Epithelial cell of proximal tubule (primary cell): Measurements from ENCODE around the gene EGFR. TPM values are rescaled to one million over a fixed set of nuclear protein-coding genes. Genes with fewer than 3 reads are reported as not detected.

Source experiments
- DNase-seq: peaks from one replicate; pipeline ENCODE4 v3.0.0-alpha.2; 2011; ENCODE audit warnings: low read depth
- H3K4me3 ChIP-seq: 2 replicates; pipeline ENCODE4 v1.5.1; 2011; ENCODE audit warnings: low read depth, mild to moderate bottlenecking, low read length
- total RNA-seq: library from RNA; depleted of rRNA; stranded (reverse); fragments of >200 nt; gene quantifications from 2 replicates; pipeline ENCODE4 v1.2.3, GENCODE V29; 2015
- TF ChIP-seq, protein P1 (sequence below): conservative IDR thresholded peaks from 2 replicates; pipeline ENCODE4 v1.5.1; 2012; ENCODE audit warnings: low read depth, mild to moderate bottlenecking, low read length

EGFR gene
- total RNA-seq, 1 donor from 2014 or later = 48.1 TPM

DNA sequence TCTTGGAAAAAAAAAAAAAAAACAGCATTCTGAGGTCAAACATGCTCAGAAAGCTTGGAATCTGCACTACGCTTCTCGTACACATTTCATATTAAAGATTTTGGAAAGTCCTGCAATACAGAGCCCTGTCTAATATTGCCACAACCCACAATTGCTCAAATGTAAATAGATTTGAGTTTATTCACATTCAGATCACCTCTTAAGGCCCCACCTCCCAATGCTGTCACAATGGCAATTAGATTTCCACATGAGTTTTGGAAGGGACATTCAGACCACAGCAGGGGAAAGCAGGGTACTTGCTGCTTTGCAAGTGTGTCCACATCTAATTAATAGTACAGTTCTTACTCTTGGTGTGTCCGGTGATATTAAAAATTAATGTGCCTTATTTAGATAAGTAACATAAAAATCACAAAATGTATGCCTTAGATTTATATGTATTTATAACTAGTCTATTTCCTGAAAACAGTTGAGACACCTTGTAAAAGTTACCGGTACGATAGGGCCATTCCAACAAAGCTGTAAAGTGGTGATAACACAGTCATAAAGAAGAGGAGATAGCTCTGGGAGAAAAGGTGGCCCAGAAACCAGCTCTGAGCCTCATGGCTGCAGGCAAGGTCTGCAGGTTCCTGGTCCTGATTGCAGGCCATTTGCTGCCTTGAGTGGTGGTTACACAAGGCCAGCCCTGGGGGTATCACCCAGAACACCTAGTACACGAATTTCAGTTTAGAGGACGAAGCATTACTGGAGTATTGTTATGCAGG is 27.9 kb downstream of the EGFR start:
- TF ChIP-seq, protein P1, sequence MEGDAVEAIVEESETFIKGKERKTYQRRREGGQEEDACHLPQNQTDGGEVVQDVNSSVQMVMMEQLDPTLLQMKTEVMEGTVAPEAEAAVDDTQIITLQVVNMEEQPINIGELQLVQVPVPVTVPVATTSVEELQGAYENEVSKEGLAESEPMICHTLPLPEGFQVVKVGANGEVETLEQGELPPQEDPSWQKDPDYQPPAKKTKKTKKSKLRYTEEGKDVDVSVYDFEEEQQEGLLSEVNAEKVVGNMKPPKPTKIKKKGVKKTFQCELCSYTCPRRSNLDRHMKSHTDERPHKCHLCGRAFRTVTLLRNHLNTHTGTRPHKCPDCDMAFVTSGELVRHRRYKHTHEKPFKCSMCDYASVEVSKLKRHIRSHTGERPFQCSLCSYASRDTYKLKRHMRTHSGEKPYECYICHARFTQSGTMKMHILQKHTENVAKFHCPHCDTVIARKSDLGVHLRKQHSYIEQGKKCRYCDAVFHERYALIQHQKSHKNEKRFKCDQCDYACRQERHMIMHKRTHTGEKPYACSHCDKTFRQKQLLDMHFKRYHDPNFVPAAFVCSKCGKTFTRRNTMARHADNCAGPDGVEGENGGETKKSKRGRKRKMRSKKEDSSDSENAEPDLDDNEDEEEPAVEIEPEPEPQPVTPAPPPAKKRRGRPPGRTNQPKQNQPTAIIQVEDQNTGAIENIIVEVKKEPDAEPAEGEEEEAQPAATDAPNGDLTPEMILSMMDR = no peak
- no peak overlapping the region for H3K4me3 ChIP-seq
- DNase-seq = no peak

DNA sequence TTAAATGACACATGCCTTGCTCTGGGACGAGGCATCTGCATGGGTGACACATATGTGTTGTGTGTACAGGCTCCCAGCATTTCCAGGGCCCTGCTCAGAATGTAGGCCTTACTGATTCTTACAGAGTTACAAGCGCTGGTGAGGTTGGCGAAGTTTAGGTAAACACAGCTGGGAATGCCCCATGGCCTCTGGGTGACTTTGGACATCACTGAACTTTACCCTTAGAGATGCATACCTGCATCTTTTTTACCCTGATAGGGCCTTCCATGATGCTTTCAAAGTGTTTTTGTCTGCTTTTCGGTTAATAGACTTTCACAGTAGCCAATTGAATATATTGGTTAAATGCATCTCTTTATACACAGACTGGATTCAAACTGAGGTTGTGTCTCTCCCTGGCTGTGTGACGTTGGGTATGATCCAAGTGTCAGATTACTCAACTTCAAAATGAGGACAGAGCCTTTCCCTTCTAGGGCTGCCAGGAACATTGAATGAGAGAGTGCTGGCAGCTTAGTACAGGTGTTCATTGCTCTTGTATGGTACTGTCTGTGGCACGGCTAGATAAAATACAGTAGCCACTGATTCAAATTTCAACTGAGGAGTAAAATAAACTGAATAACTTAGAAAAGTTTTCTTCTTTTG is 29.5 kb downstream of the EGFR start:
- TF ChIP-seq, protein P1 = no peak
- DNase-seq = no peak

DNA sequence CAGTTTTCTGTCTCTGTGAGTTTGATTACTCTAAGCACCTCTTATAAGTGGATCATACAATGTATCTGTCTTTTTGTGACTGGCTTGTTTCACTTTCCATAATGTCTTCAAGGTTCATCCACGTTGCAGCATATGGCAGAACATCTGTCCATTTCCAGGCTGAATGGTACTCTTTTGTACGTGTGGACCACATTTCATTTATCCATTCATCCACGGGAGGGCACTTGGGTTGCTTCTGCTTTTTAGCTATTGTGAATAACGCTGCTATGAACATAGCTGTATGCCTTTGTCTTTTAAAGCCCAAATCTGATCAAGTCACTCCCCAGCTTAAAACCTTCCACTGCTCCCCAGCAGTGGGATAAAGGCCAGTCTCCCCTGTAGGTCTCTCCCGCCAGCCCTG is 31.5 kb downstream of the EGFR start:
- TF ChIP-seq, protein P1 = no peak
- no peak for DNase-seq
- no peak overlapping the region for H3K4me3 ChIP-seq

More for the DNA sequence above, 29.5 kb downstream of the EGFR start:
- no peak overlapping the region for H3K4me3 ChIP-seq

DNA sequence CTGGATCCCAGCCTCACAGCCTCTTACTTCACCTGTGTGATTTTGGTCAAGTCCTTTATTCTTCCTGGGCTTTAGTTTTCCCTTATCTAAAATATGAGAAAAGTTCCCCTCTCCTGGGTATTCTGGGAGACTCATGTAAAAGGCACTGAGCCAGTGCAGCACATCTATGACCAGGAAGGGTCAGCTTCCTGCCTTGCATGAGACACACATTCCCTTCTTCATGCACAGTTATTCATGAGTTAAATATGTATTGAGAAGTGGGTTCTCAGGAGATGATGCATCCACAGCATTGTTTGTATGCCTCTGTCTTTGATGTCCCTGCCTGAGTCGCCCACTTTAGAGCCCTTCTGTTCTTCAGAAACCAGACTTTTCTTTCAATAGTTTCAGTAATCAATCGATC is 33.3 kb downstream of the EGFR start:
- TF ChIP-seq, protein P1 = no peak
- no peak overlapping the region for H3K4me3 ChIP-seq
- DNase-seq = no peak

DNA sequence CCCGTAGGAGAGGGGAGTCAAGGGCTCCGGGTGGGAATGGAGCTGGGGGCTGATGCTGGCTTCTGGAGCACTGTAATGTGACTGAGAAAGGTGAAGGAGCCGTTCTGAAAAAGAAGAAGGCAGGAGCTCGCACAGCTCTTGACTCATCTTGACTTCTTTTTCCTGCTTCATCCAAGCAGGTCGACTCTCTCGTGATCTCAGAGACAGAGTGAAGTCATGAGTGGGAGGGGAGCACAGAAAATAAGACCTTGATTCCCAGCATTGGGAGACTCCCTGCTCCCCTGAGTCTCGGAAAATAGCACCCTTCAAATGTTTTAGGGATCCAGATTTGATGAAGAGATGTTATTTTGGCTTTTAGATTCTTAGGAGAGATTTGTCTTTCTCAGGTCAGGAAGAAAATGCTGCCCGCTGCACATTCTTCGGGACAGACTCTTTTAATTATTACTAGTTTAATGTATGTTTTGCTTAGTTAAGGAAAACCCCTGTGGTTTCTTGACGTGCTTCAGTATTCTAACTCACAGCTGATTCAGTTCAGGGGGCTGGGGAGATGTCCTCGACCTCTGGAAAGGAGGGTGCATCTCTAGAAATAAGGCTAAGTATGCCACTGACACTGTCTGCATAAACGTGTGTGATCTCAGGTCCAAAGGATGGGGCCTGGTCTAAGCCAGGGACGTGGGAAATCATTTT is 34.1 kb downstream of the EGFR start:
- H3K4me3 ChIP-seq = no peak overlapping the region
- TF ChIP-seq, protein P1 = no peak
- DNase-seq = no peak

DNA sequence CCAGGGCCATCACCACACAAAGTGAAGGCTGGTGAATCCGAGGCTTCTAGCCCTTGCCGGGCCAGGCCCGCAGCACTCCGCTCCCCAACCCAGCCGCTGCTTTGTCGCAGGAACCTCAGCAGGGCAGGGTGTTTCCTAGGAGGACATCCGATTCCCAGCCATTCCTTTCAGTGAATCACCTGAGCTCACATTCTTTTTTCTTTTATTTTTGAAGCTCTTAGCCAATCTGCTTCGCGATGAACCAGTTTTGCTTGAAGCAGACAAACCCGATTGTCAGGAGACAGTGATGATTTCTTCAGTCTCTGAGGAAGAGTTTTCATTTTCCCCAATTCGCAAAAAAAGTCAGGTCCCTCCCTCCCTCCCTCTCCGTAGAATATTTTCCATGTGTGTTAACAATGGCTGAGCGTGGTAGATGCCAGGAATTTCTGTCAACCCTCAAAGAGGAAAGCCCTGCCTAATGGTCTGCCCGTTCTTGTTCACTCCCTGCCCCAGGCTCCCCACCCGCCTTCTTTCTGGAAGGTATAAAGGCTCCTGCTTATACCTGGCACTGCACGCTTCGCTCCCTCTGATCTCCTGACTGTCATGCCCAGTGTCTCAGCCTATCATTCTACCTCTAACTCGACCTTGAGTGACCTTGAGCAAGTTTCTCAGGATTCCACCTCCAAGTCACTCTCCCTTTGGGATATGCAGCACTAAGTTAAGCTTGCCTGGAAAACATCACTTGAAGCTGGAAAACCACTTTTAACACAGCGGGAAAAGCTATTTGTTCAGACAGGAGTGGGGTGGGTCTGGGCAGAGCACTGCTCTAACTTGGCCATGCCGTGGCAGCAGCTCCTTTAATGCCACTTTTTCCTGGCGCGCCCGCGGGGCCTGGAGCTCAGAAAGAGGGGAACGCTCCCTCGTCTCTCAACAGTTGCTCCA is 35.1 kb downstream of the EGFR start:
- H3K4me3 ChIP-seq = no peak overlapping the region
- TF ChIP-seq, protein P1 = no peak
- no peak for DNase-seq
